ENCODE measurements around the gene CEP112.

- no peak for TF ChIP-seq TAF1 (IDR thresholded peaks at IDR 0.05; ENCODE audit: low read depth, low read length)
- TF ChIP-seq POLR2A (IDR thresholded peaks at IDR 0.05; ENCODE audit: low read depth, low read length) = no peak
- no peak for TF ChIP-seq POLR2AphosphoS5 (IDR thresholded peaks at IDR 0.05; ENCODE audit: low read depth, low read length)
- TF ChIP-seq SPI1 (IDR thresholded peaks at IDR 0.05; ENCODE audit: low read depth, low read length) = no peak
- no peak for TF ChIP-seq POU2F2 (IDR thresholded peaks at IDR 0.05; ENCODE audit: low read depth, low read length)
These were observed 19.2 kb downstream of the CEP112 start for GRCh38 chr17:66172691-66173223.

Data from GM12891 (cell line).